Fibroblast of lung (primary cell): Measurements from ENCODE around the gene COL25A1.

Experiments
- CTCF ChIP-seq, 2 donors: IDR thresholded peaks in 1 of 2; conservative IDR thresholded peaks in 1 of 2; 1 replicate in 1 of 2; 2 replicates in 1 of 2; pipeline ENCODE4 v1.5.1; 2011 to 2012; ENCODE audit warnings: low read length in 2 of 2, control low read depth in 1 of 2, inconsistent platforms in 1 of 2, low read depth in 1 of 2, mild to moderate bottlenecking in 1 of 2
- EZH2 ChIP-seq: IDR thresholded peaks from 2 replicates; pipeline ENCODE4 v1.5.1; 2012; ENCODE audit warnings: low read length, control low read depth, mild to moderate bottlenecking; ENCODE audit errors: missing control alignments

GRCh38 chr4:109325698-109326097, 23.2 kb upstream of the COL25A1 start:
- TF ChIP-seq EZH2, result no peak
- TF ChIP-seq CTCF (conservative IDR thresholded peaks at IDR 0.05 in 1 of 2, IDR thresholded peaks at IDR 0.05 in 1 of 2; ENCODE audit: low read depth in 1 of 2, low read length in 2 of 2), result no peak
